Motor neuron (in vitro differentiated cells): ENCODE measurements around the gene SLC66A2. TPM values are rescaled to one million over a fixed set of nuclear protein-coding genes. Genes with fewer than 3 reads are reported as not detected.
"Not testable (repeated sequence)": the region's sequence is repeated elsewhere in the genome, so short reads cannot be mapped to it uniquely, and the experiment has no call there.

ENCODE experiments used
- ATAC-seq, 8 experiments: fragments of 200-7000 bp; cut with Tn5 transposase; replicated peaks in 6 of 8; 2 replicates each; pipeline ENCODE4 v1.8.0; 2021; ENCODE audit warnings: mild to moderate bottlenecking in 8 of 8, moderate library complexity in 8 of 8
- H3K27ac ChIP-seq, 2 donors: fragments of 250-450 bp; sonication (Bioruptor Pico); 2 replicates each; pipeline ENCODE4 v1.9.0; 2021; ENCODE audit warnings: antibody characterized with exemption in 2 of 2, mild to moderate bottlenecking in 2 of 2, moderate library complexity in 1 of 2
- H3K4me1 ChIP-seq, 2 donors: fragments of 250-450 bp; sonication (Bioruptor Pico); replicated peaks in 1 of 2; 2 replicates each; pipeline ENCODE4 v1.6.1; 2021; ENCODE audit warnings: antibody characterized with exemption in 2 of 2, mild to moderate bottlenecking in 2 of 2, moderate library complexity in 1 of 2
- H3K4me3 ChIP-seq, 5 donors: fragments of 250-450 bp; sonication (Bioruptor Pico); 2 replicates each; pipeline ENCODE4 v1.9.0; 2021; ENCODE audit warnings: antibody characterized with exemption in 5 of 5, mild to moderate bottlenecking in 5 of 5, moderate library complexity in 4 of 5
- WGBS, 10 experiments: fragments of 450-650 bp; shearing (Covaris generic); methylation state at CpG; one replicate each; pipeline ENCODE4 v1.0.0; 2022; 5-methylcytosine and 5-hydroxymethylcytosine counted together
- in situ Hi-C, 9 experiments: fragments of 400-800 bp; cut with MboI; loops; one replicate each; pipeline ENCODE4 v1.15.0; 2021; ENCODE audit warnings: low sequenced_read_pairs in 9 of 9, low pct_unique_long_range_greater_than_20kb in 2 of 9; ENCODE audit not compliant: unreplicated experiment in 9 of 9
- total RNA-seq, 8 experiments: library from RNA; unstranded; fragments of 300-600 nt; gene quantifications; 2 replicates each; pipeline versions ENCODE4 v1.2.3 to v1.2.4, GENCODE V29; 2022

Gene SLC66A2
- total RNA-seq, 8 experiments from 2014 or later: 15.6 to 25.7 (median 18.9) TPM

GRCh38 chr18:79888016-79888415, 63.4 kb downstream of the SLC66A2 start:
- no peak for ATAC-seq
- WGBS, 10 experiments: 60% methylated on average over 1 of the region's 16 CpGs; no CpG with 5 or more reads in 9 of the 10 experiments
- Histone ChIP-seq H3K27ac (no peak overlapping the region), H3K4me1 (no peaks in the 10 kb centered on the region), H3K4me3 (no peak overlapping the region)
- in situ Hi-C loops: no loop called here

DNA sequence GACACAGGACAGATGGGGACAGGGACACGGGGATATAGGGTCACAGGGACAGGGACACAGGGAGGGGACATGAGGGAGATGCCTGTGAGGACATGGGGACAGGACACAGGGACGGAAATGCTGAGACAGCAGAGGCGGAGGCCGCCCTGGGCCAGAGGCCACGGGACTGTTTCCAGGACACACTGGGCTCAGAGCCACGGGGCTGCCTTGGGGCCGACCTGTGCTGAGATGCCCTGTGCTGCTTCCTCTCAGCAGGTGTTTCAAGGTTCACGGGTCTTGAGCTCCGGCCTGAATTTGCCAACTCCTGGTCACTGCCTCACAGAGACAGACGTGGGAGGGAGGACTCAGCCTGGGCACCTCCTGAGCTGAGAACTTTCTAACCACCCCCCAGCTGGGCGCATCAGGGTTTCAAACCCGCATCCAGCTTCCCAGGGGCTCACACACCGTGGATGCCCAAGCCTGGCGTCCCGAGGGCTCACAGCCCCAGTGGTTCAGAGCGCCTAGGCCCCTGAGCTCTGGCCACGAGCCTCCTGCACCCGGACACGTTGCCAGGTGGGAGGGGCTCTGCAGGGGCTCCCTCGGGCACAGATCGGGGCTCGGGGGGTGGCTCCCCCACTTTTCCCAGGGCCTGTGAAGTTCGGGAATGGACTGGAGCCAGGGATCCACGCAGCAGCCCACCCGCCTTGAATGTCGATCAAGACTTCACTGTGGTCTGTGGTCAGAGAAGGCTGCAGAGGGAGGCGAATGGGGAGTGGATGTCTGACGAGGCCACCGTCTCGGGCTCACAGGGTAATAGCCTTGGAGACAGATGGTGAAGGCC, 64.1 kb downstream of the SLC66A2 start:
- no peak overlapping the region for H3K4me3 ChIP-seq
- ATAC-seq: no peak
- no peaks in the 10 kb centered on the region for H3K4me1 ChIP-seq
- in situ Hi-C loops: no loop called here
- 58 to 88% (median 60%) methylated on average over 1 to 8 of the region's 30 CpGs; no CpG with 5 or more reads in 5 of the 10 experiments for WGBS, 10 experiments
- H3K27ac ChIP-seq: no peak overlapping the region

- no peak overlapping the region for H3K4me3 ChIP-seq
- 88 to 95% methylated on average over 8 to 11 of the region's 25 CpGs; no CpG with 5 or more reads in 8 of the 10 experiments for WGBS, 10 experiments
- ATAC-seq: no peak
- in situ Hi-C loops: no loop called here
- no peaks in the 10 kb centered on the region for H3K4me1 ChIP-seq
- H3K27ac ChIP-seq: no peak overlapping the region
These were observed 66.3 kb downstream of the SLC66A2 start for GRCh38 chr18:79884963-79885728.

DNA sequence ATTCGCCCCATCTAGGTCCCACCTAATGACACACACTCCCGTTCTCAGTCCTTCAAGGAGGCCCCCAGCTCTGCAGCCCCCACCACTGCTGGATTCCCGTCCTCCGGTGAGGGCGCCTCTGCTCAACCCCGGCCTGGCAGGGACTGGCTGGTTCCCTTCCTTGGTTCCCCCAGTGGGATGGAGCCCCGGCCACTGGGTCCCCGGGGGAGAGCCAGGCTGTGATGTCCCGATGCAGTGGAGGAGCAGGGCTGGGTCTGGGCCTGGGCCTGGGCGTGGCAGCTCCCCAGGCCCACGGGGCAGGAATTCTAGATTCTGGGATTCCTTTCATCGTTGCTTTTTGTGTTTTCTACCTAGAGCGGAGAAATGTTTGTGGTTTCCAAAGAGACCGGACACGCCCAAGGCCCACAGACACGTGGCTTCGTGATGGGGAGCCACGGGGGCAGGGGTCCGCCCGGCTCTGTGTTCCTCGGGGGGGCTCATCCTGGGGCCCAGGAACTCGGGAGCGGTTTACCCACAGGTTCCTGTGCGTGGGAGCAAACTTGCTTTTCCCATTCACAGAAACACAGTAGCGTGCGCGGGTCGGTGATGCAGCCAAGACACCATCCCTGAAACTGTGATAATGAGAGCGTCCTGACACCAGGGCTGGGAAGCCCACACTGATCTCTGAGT, 67.0 kb downstream of the SLC66A2 start:
- no peak overlapping the region for H3K4me3 ChIP-seq
- H3K27ac ChIP-seq: no peak overlapping the region
- in situ Hi-C loops: no loop called here
- H3K4me1 ChIP-seq: no peaks in the 10 kb centered on the region
- no peak for ATAC-seq
- WGBS, 10 experiments: no CpG with 5 or more reads among the region's 29 CpGs

- H3K27ac ChIP-seq: no peak overlapping the region
- ATAC-seq: no peak
- no peaks in the 10 kb centered on the region for H3K4me1 ChIP-seq
- WGBS, 10 experiments: 58 to 100% (median 80%) methylated on average over 1 to 5 of the region's 31 CpGs; no CpG with 5 or more reads in 5 of the 10 experiments
- in situ Hi-C loops: no loop called here
- no peak overlapping the region for H3K4me3 ChIP-seq
These were observed 67.8 kb downstream of the SLC66A2 start for GRCh38 chr18:79883461-79884293.

- in situ Hi-C loops: no loop called here
- WGBS, 10 experiments: 90 to 100% (median 97%) methylated on average over 2 to 28 of the region's 68 CpGs; no CpG with 5 or more reads in 2 of the 10 experiments
- H3K4me3 ChIP-seq: no peak overlapping the region
- no peak overlapping the region for H3K27ac ChIP-seq
- H3K4me1 ChIP-seq: no peaks in the 10 kb centered on the region
- no peak for ATAC-seq
These were observed 68.8 kb downstream of the SLC66A2 start for GRCh38 chr18:79882522-79883241.

- H3K4me3 ChIP-seq: no peak overlapping the region
- in situ Hi-C loops: no loop called here
- WGBS, 10 experiments: 20 to 88% (median 65%) methylated on average over 2 to 11 of the region's 11 CpGs; no CpG with 5 or more reads in 1 of the 10 experiments
- H3K4me1 ChIP-seq: no peaks in the 10 kb centered on the region
- no peak overlapping the region for H3K27ac ChIP-seq
- no peak for ATAC-seq
These were observed 69.8 kb downstream of the SLC66A2 start for GRCh38 chr18:79881695-79882094.

GRCh38 chr18:79879566-79879965, 71.9 kb downstream of the SLC66A2 start:
- ATAC-seq: no peak

GRCh38 chr18:79878741-79879378, 72.6 kb downstream of the SLC66A2 start:
- ATAC-seq: no peak
- in situ Hi-C loops: no loop called here
- H3K4me3 ChIP-seq: no peak overlapping the region

More at GRCh38 chr18:79879566-79879965, 71.9 kb downstream of the SLC66A2 start:
- WGBS, 10 experiments: 46 to 100% (median 85%) methylated on average over 2 to 12 of the region's 12 CpGs; no CpG with 5 or more reads in 1 of the 10 experiments
- Histone ChIP-seq H3K27ac (no peak overlapping the region), H3K4me1 (no peaks in the 10 kb centered on the region), H3K4me3 (no peak overlapping the region)
- in situ Hi-C loops: no loop called here

DNA sequence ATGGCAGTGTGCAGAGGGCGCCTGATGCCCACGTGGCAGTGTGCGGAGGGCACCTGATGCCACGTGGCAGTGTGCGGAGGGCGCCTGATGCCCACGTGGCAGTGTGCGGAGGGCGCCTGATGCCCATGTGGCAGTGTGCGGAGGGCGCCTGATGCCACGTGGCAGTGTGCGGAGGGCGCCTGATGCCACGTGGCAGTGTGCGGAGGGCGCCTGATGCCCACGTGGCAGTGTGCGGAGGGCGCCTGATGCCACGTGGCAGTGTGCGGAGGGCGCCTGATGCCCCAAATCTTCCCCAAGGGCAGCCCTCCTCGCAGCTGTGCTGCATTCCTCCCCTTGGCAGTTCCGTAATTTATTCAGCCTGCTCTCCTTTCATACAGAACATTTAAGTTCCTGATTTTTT, 73.2 kb downstream of the SLC66A2 start:
- in situ Hi-C loops, H3K4me1 ChIP-seq, H3K27ac ChIP-seq, ATAC-seq, H3K4me3 ChIP-seq: not testable (repeated sequence)
- WGBS, 10 experiments: 20 to 100% (median 95%) methylated on average over 1 to 7 of the region's 25 CpGs; no CpG with 5 or more reads in 4 of the 10 experiments

More at GRCh38 chr18:79878741-79879378, 72.6 kb downstream of the SLC66A2 start:
- 38 to 93% (median 86%) methylated on average over 1 to 15 of the region's 20 CpGs; no CpG with 5 or more reads in 2 of the 10 experiments for WGBS, 10 experiments
- Histone ChIP-seq H3K27ac (no peak overlapping the region), H3K4me1 (no peaks in the 10 kb centered on the region)

DNA sequence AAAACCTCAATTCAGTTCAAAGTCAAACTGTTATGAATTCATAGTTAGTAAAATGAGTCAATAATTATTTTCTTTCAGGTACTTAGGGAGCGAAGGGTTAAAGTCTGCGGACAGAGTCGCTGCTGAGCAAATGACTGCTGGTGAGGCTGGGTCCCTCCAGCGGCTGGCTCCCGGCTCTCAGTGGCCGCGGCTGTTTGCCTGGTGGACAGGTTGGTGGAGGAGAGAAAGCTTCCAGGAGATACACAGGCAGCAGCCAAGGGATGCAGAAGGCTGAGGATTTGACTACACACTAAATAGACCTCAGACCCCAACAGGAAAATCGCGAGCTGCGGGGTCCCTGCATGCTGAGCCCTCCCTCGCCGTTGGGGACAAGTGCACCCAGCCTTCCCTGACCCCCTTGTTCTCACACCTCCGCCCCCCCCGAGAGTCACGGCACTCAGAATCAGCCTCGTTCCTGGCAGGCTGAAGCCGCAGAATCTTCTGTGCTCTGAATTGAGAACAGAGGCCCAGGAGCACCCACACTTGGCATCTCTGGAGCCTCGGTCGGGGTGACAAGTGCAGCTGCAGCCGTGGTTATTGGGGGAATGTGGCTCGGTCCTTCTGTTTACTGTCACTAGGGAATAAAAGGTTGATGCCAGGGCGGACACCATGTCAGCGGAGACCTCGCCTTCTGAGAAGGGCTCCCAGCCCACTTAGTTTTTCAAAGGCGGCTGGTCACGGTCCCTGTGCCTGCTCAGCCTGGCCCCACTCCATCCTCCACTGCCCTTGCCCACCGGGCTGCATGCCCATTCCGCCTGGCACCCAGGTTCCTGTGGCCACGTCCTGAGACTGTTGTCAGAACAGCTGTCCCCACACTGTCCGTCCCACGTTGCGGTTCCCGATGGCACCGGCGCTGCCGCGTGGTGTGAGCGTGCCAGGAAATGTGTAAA, 74.0 kb downstream of the SLC66A2 start:
- H3K4me3 ChIP-seq: no peak overlapping the region
- no peak overlapping the region for H3K27ac ChIP-seq
- in situ Hi-C loops: no loop called here
- H3K4me1 ChIP-seq: peaks cover 0 to 9% of the 10 kb centered on the region in 2 donors
- 0 to 66% (median 33%) methylated on average over 1 to 20 of the region's 38 CpGs; no CpG with 5 or more reads in 2 of the 10 experiments for WGBS, 10 experiments
- ATAC-seq: peak in 2 of 8 experiments; percentile 42 to 56
